Karpas-422 (cell line): ENCODE measurements around the gene PDZD2. TPM values are rescaled to one million over a fixed set of nuclear protein-coding genes. Genes with fewer than 3 reads are reported as not detected.
"Not testable (repeated sequence)": the region's sequence is repeated elsewhere in the genome, so short reads cannot be mapped to it uniquely, and the experiment has no call there.

ENCODE experiments used
- DNase-seq: peaks from one replicate; pipeline ENCODE4 v3.0.0-alpha.2; 2015
- H2AFZ ChIP-seq: fragments of 200-600 bp; sonication (generic); 2 replicates; pipeline ENCODE4 v1.6.1; 2014; ENCODE audit warnings: antibody characterized with exemption, low read length, mixed read lengths
- H3K27ac ChIP-seq: fragments of 200-600 bp; sonication (generic); 2 replicates; pipeline ENCODE4 v1.5.1; 2014; ENCODE audit warnings: mild to moderate bottlenecking, low read length, moderate library complexity
- H3K27me3 ChIP-seq: fragments of 200-600 bp; sonication (generic); 2 replicates; pipeline ENCODE4 v1.6.1; 2014; ENCODE audit warnings: low read length, mixed read lengths
- H3K36me3 ChIP-seq: fragments of 200-600 bp; sonication (generic); 2 replicates; pipeline ENCODE4 v1.6.1; 2014; ENCODE audit warnings: low read length, mixed read lengths; ENCODE audit not compliant: insufficient read depth
- H3K4me1 ChIP-seq: fragments of 200-600 bp; sonication (generic); 2 replicates; pipeline ENCODE4 v1.6.1; 2014; ENCODE audit warnings: mild to moderate bottlenecking, low read length, mixed read lengths
- H3K4me2 ChIP-seq: fragments of 200-600 bp; sonication (generic); 2 replicates; pipeline ENCODE4 v1.6.1; 2014; ENCODE audit warnings: low read length, low read depth, mild to moderate bottlenecking; ENCODE audit not compliant: poor library complexity, severe bottlenecking
- H3K4me3 ChIP-seq: fragments of 200-600 bp; sonication (generic); 2 replicates; pipeline ENCODE4 v1.5.1; 2014; ENCODE audit warnings: mild to moderate bottlenecking, antibody characterized with exemption, low read length, mixed read lengths
- H3K79me2 ChIP-seq: fragments of 200-600 bp; sonication (generic); 2 replicates; pipeline ENCODE4 v1.6.1; 2014; ENCODE audit warnings: mild to moderate bottlenecking, low read length, mixed read lengths
- H3K9ac ChIP-seq: fragments of 200-600 bp; sonication (generic); 2 replicates; pipeline ENCODE4 v1.6.0; 2014; ENCODE audit warnings: low read length
- H3K9me2 ChIP-seq: fragments of 200-600 bp; sonication (generic), shearing (Covaris generic); replicated peaks from 2 replicates; pipeline ENCODE4 v1.6.0; 2014; ENCODE audit warnings: mild to moderate bottlenecking, low read length, moderate library complexity; ENCODE audit not compliant: insufficient read depth
- H3K9me3 ChIP-seq: fragments of 300-700, 200-600 bp; sonication (generic); 2 replicates; pipeline ENCODE4 v1.6.1; 2014; ENCODE audit warnings: low read length, mixed read lengths
- H4K20me1 ChIP-seq: fragments of 200-600 bp; sonication (generic); 2 replicates; pipeline ENCODE4 v1.6.1; 2014; ENCODE audit warnings: mild to moderate bottlenecking, antibody characterized with exemption, low read length, low read depth; ENCODE audit not compliant: insufficient read depth
- total RNA-seq: library from RNA; depleted of rRNA; stranded (reverse); fragments of >200 nt; shearing (Covaris generic); gene quantifications from 2 replicates; pipeline ENCODE4 v1.2.3, GENCODE V29; 2014; ENCODE audit warnings: low replicate concordance

Gene PDZD2
- total RNA-seq, 1 experiment from 2014 or later = not detected

- Histone ChIP-seq H3K27ac (no peak overlapping the region), H3K9me3 (no peaks in the 10 kb centered on the region), H3K4me3 (no peak overlapping the region), H2AFZ (no peak overlapping the region), H3K9ac (no peak overlapping the region), H4K20me1 (no peaks in the 10 kb centered on the region), H3K27me3 (no peaks in the 10 kb centered on the region), H3K79me2 (no peaks in the 10 kb centered on the region), H3K4me2 (no peak overlapping the region), H3K36me3 (no peaks in the 10 kb centered on the region), H3K9me2 (no peaks in the 10 kb centered on the region), H3K4me1 (no peaks in the 10 kb centered on the region)
- DNase-seq = no peak
Measured at GRCh38 chr5:31966936-31967335, 328.0 kb downstream of the PDZD2 start.

GRCh38 chr5:31967461-31967860 is 328.5 kb downstream of the PDZD2 start:
- Histone ChIP-seq H4K20me1 (no peaks in the 10 kb centered on the region), H3K27ac (no peak overlapping the region), H3K4me1 (no peaks in the 10 kb centered on the region), H3K9me3 (no peaks in the 10 kb centered on the region), H3K9me2 (no peaks in the 10 kb centered on the region), H3K4me3 (no peak overlapping the region), H3K36me3 (no peaks in the 10 kb centered on the region), H3K27me3 (no peaks in the 10 kb centered on the region), H3K79me2 (no peaks in the 10 kb centered on the region), H3K9ac (no peak overlapping the region), H2AFZ (no peak overlapping the region), H3K4me2 (no peak overlapping the region)
- DNase-seq = no peak

DNA sequence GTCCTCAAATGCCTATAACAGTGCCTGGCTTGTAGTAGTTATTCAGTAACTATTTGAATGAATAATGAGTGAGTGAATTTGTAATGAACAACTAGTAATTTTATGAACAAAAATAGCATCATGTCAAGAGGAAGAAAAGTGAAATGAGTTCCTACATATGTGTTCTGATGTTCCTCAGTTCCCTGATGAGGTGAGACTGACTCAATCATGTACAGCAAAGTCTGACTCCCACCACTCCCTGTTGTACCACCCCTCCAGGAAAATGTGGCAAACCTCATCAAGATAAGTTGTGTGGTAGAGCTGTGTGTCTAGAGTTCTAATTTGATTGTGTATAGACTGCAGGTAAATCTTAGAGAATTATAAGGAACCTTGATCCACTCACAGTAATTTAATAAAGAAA is 333.6 kb downstream of the PDZD2 start:
- Histone ChIP-seq H3K79me2 (no peaks in the 10 kb centered on the region), H3K27me3 (no peaks in the 10 kb centered on the region), H3K36me3 (no peaks in the 10 kb centered on the region), H2AFZ (no peak overlapping the region), H3K4me3 (no peak overlapping the region), H4K20me1 (no peaks in the 10 kb centered on the region), H3K9ac (no peak overlapping the region), H3K4me2 (no peak overlapping the region), H3K9me3 (no peaks in the 10 kb centered on the region), H3K27ac (no peak overlapping the region), H3K4me1 (no peaks in the 10 kb centered on the region), H3K9me2 (no peaks in the 10 kb centered on the region)
- no peak for DNase-seq

DNA sequence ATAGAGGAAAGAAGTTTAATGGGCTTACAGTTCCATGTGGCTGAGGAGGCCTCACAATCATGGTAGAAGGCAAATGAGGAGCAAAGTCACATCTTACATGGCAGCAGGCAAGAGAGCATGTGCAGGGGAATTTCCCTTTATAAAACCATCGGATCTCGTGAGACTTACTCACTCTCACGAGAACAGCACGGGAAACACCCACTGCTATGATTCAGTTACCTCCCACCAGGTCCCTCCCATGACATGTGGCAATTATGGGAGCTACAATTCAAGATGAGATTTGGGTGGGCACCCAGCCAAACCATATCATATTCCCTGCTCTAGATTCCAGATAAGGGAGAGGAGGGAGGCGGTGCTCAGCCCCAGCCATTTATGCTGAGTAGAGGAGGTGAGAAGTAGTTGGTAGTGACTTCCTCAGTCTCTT is 336.3 kb downstream of the PDZD2 start:
- not testable (repeated sequence) for H2AFZ ChIP-seq, H3K9me2 ChIP-seq, H3K27ac ChIP-seq, H3K9ac ChIP-seq, H3K79me2 ChIP-seq, H3K27me3 ChIP-seq, H3K4me2 ChIP-seq, DNase-seq, H3K4me3 ChIP-seq, H3K4me1 ChIP-seq, H4K20me1 ChIP-seq, H3K9me3 ChIP-seq, H3K36me3 ChIP-seq

GRCh38 chr5:31976169-31976568 is 337.2 kb downstream of the PDZD2 start:
- Histone ChIP-seq H3K4me1 (no peaks in the 10 kb centered on the region), H3K9ac (no peak overlapping the region), H3K79me2 (no peaks in the 10 kb centered on the region), H3K9me3 (no peaks in the 10 kb centered on the region), H3K36me3 (no peaks in the 10 kb centered on the region), H3K4me2 (no peak overlapping the region), H2AFZ (no peak overlapping the region), H3K27ac (no peak overlapping the region), H4K20me1 (no peaks in the 10 kb centered on the region), H3K27me3 (no peaks in the 10 kb centered on the region), H3K9me2 (no peaks in the 10 kb centered on the region), H3K4me3 (no peak overlapping the region)
- no peak for DNase-seq

DNA sequence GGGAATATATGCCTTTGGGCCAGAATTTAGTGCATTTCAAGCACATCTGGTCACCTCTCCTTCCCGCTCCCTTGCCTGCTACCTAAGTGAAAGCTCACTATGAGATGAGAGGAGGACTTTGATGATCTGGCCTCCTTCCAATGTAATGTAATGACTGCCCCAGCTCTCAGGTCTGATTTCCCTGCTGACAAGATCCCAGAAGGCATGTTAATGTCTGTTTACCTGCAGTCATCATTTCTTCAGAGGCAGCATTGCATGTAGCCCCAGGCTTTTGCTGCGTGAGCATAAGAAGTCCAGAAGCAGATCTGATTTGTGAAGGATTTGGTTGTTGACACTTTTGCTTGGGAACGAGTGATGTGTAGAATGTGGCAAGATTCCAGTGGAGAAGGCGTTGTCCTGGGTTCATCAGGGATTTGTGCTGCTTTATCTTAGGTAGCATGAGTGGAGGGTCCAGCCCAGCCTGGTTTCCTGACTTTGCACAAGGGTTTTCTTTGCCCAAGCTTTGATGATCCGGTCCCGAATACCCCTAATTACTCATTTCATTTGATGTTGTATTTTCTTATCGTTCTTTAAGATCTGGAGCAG is 342.5 kb downstream of the PDZD2 start:
- no peak for DNase-seq
- Histone ChIP-seq H3K4me2 (no peak overlapping the region), H3K27ac (no peak overlapping the region), H3K9me3 (no peaks in the 10 kb centered on the region), H3K4me3 (no peak overlapping the region), H3K4me1 (no peaks in the 10 kb centered on the region), H3K9ac (no peak overlapping the region), H3K27me3 (no peaks in the 10 kb centered on the region), H3K9me2 (no peaks in the 10 kb centered on the region), H3K79me2 (no peaks in the 10 kb centered on the region), H4K20me1 (no peaks in the 10 kb centered on the region), H3K36me3 (no peaks in the 10 kb centered on the region), H2AFZ (no peak overlapping the region)

- no peaks in the 10 kb centered on the region for H3K79me2 ChIP-seq
- H3K4me3 ChIP-seq = no peak overlapping the region
- H3K36me3 ChIP-seq = no peaks in the 10 kb centered on the region
- no peak overlapping the region for H3K9ac ChIP-seq
- DNase-seq = no peak
- no peaks in the 10 kb centered on the region for H3K27me3 ChIP-seq
- H3K4me2 ChIP-seq = no peak overlapping the region
- no peaks in the 10 kb centered on the region for H4K20me1 ChIP-seq
- no peak overlapping the region for H2AFZ ChIP-seq
- no peaks in the 10 kb centered on the region for H3K9me3 ChIP-seq
- H3K9me2 ChIP-seq = no peaks in the 10 kb centered on the region
- H3K27ac ChIP-seq = no peak overlapping the region
- H3K4me1 ChIP-seq = no peaks in the 10 kb centered on the region
Measured at GRCh38 chr5:31982027-31982426, 343.1 kb downstream of the PDZD2 start.

- no peaks in the 10 kb centered on the region for H3K36me3 ChIP-seq
- no peaks in the 10 kb centered on the region for H3K9me2 ChIP-seq
- H3K9ac ChIP-seq = no peak overlapping the region
- no peak overlapping the region for H3K4me2 ChIP-seq
- no peaks in the 10 kb centered on the region for H4K20me1 ChIP-seq
- no peak for DNase-seq
- no peaks in the 10 kb centered on the region for H3K79me2 ChIP-seq
- no peaks in the 10 kb centered on the region for H3K4me1 ChIP-seq
- H2AFZ ChIP-seq = no peak overlapping the region
- H3K9me3 ChIP-seq = no peaks in the 10 kb centered on the region
- H3K27ac ChIP-seq = no peak overlapping the region
- H3K4me3 ChIP-seq = no peak overlapping the region
- H3K27me3 ChIP-seq = no peaks in the 10 kb centered on the region
Measured at GRCh38 chr5:31982621-31983020, 343.7 kb downstream of the PDZD2 start.

DNA sequence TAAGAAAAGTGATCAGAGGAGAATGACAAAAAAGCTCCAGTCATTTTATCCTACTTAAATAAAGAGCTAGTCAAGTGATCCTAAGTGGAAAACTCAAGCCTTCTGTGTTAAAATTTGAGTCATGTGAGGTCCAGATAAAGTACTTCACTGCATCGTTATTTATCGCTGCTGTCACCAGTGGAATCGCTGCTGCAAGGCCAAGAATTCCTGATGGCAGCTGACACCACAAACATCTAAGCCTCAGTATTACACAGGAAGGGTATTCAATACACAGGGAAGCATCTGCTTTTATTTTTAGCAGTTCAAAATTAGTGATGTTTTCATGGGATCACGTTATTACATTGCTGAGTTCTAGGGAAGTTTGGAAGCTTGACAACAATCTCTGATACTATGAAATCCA is 344.9 kb downstream of the PDZD2 start:
- Histone ChIP-seq H3K79me2 (no peaks in the 10 kb centered on the region), H4K20me1 (no peaks in the 10 kb centered on the region), H3K4me2 (no peak overlapping the region), H3K27me3 (no peaks in the 10 kb centered on the region), H3K9me2 (no peaks in the 10 kb centered on the region), H3K36me3 (no peaks in the 10 kb centered on the region), H3K27ac (no peak overlapping the region), H2AFZ (no peak overlapping the region), H3K9me3 (no peaks in the 10 kb centered on the region), H3K4me1 (no peaks in the 10 kb centered on the region), H3K9ac (no peak overlapping the region), H3K4me3 (no peak overlapping the region)
- no peak for DNase-seq
